ENCODE measurements around the gene PPM1B.

Gene PPM1B

GRCh38 chr2:44273076-44273475 lies 104.4 kb downstream of the PPM1B start:
- ATAC-seq (ENCODE audit: insufficient read depth, low read depth) (no peak), DNase-seq (no peak)
- Histone ChIP-seq H3K36me3 (ENCODE audit: insufficient read depth, low read length) (no peaks in the 10 kb centered on the region), H3K9ac (ENCODE audit: low read depth, low read length) (no peak overlapping the region), H4K20me1 (ENCODE audit: insufficient read depth, low read length) (no peaks in the 10 kb centered on the region), H3K4me2 (ENCODE audit: insufficient read depth, low read length) (no peak overlapping the region), H3K27me3 (ENCODE audit: insufficient read depth, low read length, poor library complexity) (no peaks in the 10 kb centered on the region), H3K9me3 (ENCODE audit: insufficient read depth, low read length, severe bottlenecking) (no peaks in the 10 kb centered on the region), H3K79me2 (ENCODE audit: insufficient read depth, low read length) (no peaks in the 10 kb centered on the region), H3K4me1 (ENCODE audit: insufficient read depth, low read length) (no peaks in the 10 kb centered on the region), H3K4me3 (ENCODE audit: low read depth in 1 of 2, low read length in 2 of 2) (no peak overlapping the region), H3K27ac (ENCODE audit: low read length) (no peak overlapping the region), H2AFZ (ENCODE audit: low read depth, low read length) (no peak overlapping the region)
- TF ChIP-seq EZH2 (IDR thresholded peaks at IDR 0.05; ENCODE audit: borderline replicate concordance, low read depth, low read length, severe bottlenecking) (no peak), CTCF (IDR thresholded peaks at IDR 0.05; ENCODE audit: borderline replicate concordance, extremely low read depth, low read length, poor library complexity, severe bottlenecking) (no peak)

- H3K27me3 ChIP-seq (ENCODE audit: insufficient read depth, low read length, poor library complexity) = no peaks in the 10 kb centered on the region
- H3K4me2 ChIP-seq (ENCODE audit: insufficient read depth, low read length) = no peak overlapping the region
- H3K9me3 ChIP-seq (ENCODE audit: insufficient read depth, low read length, severe bottlenecking) = no peaks in the 10 kb centered on the region
- H3K27ac ChIP-seq (ENCODE audit: low read length) = no peak overlapping the region
- H3K79me2 ChIP-seq (ENCODE audit: insufficient read depth, low read length) = no peaks in the 10 kb centered on the region
- H4K20me1 ChIP-seq (ENCODE audit: insufficient read depth, low read length) = no peaks in the 10 kb centered on the region
- no peak overlapping the region for H2AFZ ChIP-seq (ENCODE audit: low read depth, low read length)
- TF ChIP-seq EZH2 (IDR thresholded peaks at IDR 0.05; ENCODE audit: borderline replicate concordance, low read depth, low read length, severe bottlenecking) (no peak), CTCF (IDR thresholded peaks at IDR 0.05; ENCODE audit: borderline replicate concordance, extremely low read depth, low read length, poor library complexity, severe bottlenecking) (no peak)
- H3K4me1 ChIP-seq (ENCODE audit: insufficient read depth, low read length) = no peaks in the 10 kb centered on the region
- ATAC-seq (ENCODE audit: insufficient read depth, low read depth) = no peak
- no peaks in the 10 kb centered on the region for H3K36me3 ChIP-seq (ENCODE audit: insufficient read depth, low read length)
- no peak overlapping the region for H3K9ac ChIP-seq (ENCODE audit: low read depth, low read length)
- no peak overlapping the region for H3K4me3 ChIP-seq (ENCODE audit: low read depth in 1 of 2, low read length in 2 of 2)
- no peak for DNase-seq
Measured at GRCh38 chr2:44273596-44273995, 104.9 kb downstream of the PPM1B start.

GRCh38 chr2:44275927-44276303 lies 107.2 kb downstream of the PPM1B start:
- no peak overlapping the region for H2AFZ ChIP-seq (ENCODE audit: low read depth, low read length)
- no peaks in the 10 kb centered on the region for H4K20me1 ChIP-seq (ENCODE audit: insufficient read depth, low read length)
- no peak overlapping the region for H3K4me3 ChIP-seq (ENCODE audit: low read depth in 1 of 2, low read length in 2 of 2)
- no peaks in the 10 kb centered on the region for H3K4me1 ChIP-seq (ENCODE audit: insufficient read depth, low read length)
- ATAC-seq (ENCODE audit: insufficient read depth, low read depth) = no peak
- H3K9me3 ChIP-seq (ENCODE audit: insufficient read depth, low read length, severe bottlenecking) = no peaks in the 10 kb centered on the region
- H3K27me3 ChIP-seq (ENCODE audit: insufficient read depth, low read length, poor library complexity) = no peaks in the 10 kb centered on the region
- no peak for DNase-seq
- no peaks in the 10 kb centered on the region for H3K36me3 ChIP-seq (ENCODE audit: insufficient read depth, low read length)
- no peak overlapping the region for H3K27ac ChIP-seq (ENCODE audit: low read length)
- no peak overlapping the region for H3K9ac ChIP-seq (ENCODE audit: low read depth, low read length)
- no peak overlapping the region for H3K4me2 ChIP-seq (ENCODE audit: insufficient read depth, low read length)
- no peak for TF ChIP-seq CTCF (IDR thresholded peaks at IDR 0.05; ENCODE audit: borderline replicate concordance, extremely low read depth, low read length, poor library complexity, severe bottlenecking)
- TF ChIP-seq EZH2 (IDR thresholded peaks at IDR 0.05; ENCODE audit: borderline replicate concordance, low read depth, low read length, severe bottlenecking) = no peak
- H3K79me2 ChIP-seq (ENCODE audit: insufficient read depth, low read length) = no peaks in the 10 kb centered on the region

GRCh38 chr2:44277541-44277940 lies 108.9 kb downstream of the PPM1B start:
- H3K4me1 ChIP-seq (ENCODE audit: insufficient read depth, low read length) = no peaks in the 10 kb centered on the region
- no peak overlapping the region for H2AFZ ChIP-seq (ENCODE audit: low read depth, low read length)
- H3K4me3 ChIP-seq (ENCODE audit: low read depth in 1 of 2, low read length in 2 of 2) = no peak overlapping the region
- no peaks in the 10 kb centered on the region for H3K27me3 ChIP-seq (ENCODE audit: insufficient read depth, low read length, poor library complexity)
- no peak overlapping the region for H3K27ac ChIP-seq (ENCODE audit: low read length)
- no peaks in the 10 kb centered on the region for H3K36me3 ChIP-seq (ENCODE audit: insufficient read depth, low read length)
- DNase-seq (no peak), ATAC-seq (ENCODE audit: insufficient read depth, low read depth) (no peak)
- H4K20me1 ChIP-seq (ENCODE audit: insufficient read depth, low read length) = no peaks in the 10 kb centered on the region
- H3K79me2 ChIP-seq (ENCODE audit: insufficient read depth, low read length) = no peaks in the 10 kb centered on the region
- no peak for TF ChIP-seq CTCF (IDR thresholded peaks at IDR 0.05; ENCODE audit: borderline replicate concordance, extremely low read depth, low read length, poor library complexity, severe bottlenecking)
- H3K9ac ChIP-seq (ENCODE audit: low read depth, low read length) = no peak overlapping the region
- no peaks in the 10 kb centered on the region for H3K9me3 ChIP-seq (ENCODE audit: insufficient read depth, low read length, severe bottlenecking)
- H3K4me2 ChIP-seq (ENCODE audit: insufficient read depth, low read length) = no peak overlapping the region

Data from DND-41 (cell line).